Activated T-cell treated with anti-CD3 and anti-CD28 coated beads, Interleukin-2, amount 50 U/mL, for 72 hours (primary cell): ENCODE measurements around the gene SV2C. TPM values are rescaled to one million over a fixed set of nuclear protein-coding genes. Genes with fewer than 3 reads are reported as not detected.
"Not testable (repeated sequence)": the region's sequence is repeated elsewhere in the genome, so short reads cannot be mapped to it uniquely, and the experiment has no call there.

Experiments used
- ATAC-seq, 2 donors: fragments of 150-1000 bp; cut with Tn5 transposase; replicated peaks in 1 of 2; 2 replicates each; pipeline ENCODE4 v1.10.0; 2021; ENCODE audit warnings: moderate library complexity in 2 of 2, mild to moderate bottlenecking in 1 of 2
- DNase-seq, 2 donors: peaks; one replicate each; pipeline ENCODE4 v3.0.0; 2021 to 2022; ENCODE audit warnings: mixed read lengths in 1 of 2
- H3K27ac Mint-ChIP-seq: one replicate; pipeline ENCODE4 v1.8.0; 2022; ENCODE audit warnings: mild to moderate bottlenecking, moderate library complexity, mixed read lengths
- H3K27me3 Mint-ChIP-seq: one replicate; pipeline ENCODE4 v1.8.0; 2022; ENCODE audit warnings: low read depth, mixed read lengths
- H3K36me3 Mint-ChIP-seq, 2 donors: one replicate each; pipeline ENCODE4 v1.8.0; 2022; ENCODE audit warnings: mixed read lengths in 2 of 2, mild to moderate bottlenecking in 1 of 2; ENCODE audit not compliant: insufficient read depth in 2 of 2
- H3K4me1 Mint-ChIP-seq: one replicate; pipeline ENCODE4 v1.8.0; 2022; ENCODE audit warnings: low read depth, mixed read lengths
- H3K4me3 Mint-ChIP-seq, 2 donors: one replicate each; pipeline ENCODE4 v1.8.0; 2022; ENCODE audit warnings: mild to moderate bottlenecking in 2 of 2, mixed read lengths in 2 of 2, moderate library complexity in 2 of 2
- H3K9me3 Mint-ChIP-seq, 2 donors: one replicate each; pipeline ENCODE4 v1.8.0; 2022; ENCODE audit warnings: mixed read lengths in 2 of 2
- total RNA-seq, 2 donors: library from RNA; stranded (reverse); gene quantifications; one replicate each; pipeline ENCODE4 v1.2.3, GENCODE V29; 2022

SV2C gene
- total RNA-seq, 2 donors from 2014 or later, result 0.19 to 0.23 TPM

- H3K27ac Mint-ChIP-seq, result no peak overlapping the region
- peaks cover 9% of the 10 kb centered on the region for H3K4me1 Mint-ChIP-seq
- peaks cover 0 to 10% of the 10 kb centered on the region in 2 donors for H3K9me3 Mint-ChIP-seq
- ATAC-seq (no peak), DNase-seq (no peak)
- peaks cover 4 to 10% of the 10 kb centered on the region in 2 donors for H3K36me3 Mint-ChIP-seq
- no peaks in the 10 kb centered on the region for H3K27me3 Mint-ChIP-seq
- no peak overlapping the region for H3K4me3 Mint-ChIP-seq
Observed at GRCh38 chr5:76319673-76320072, 236.5 kb downstream of the SV2C start.

- DNase-seq, H3K4me3 Mint-ChIP-seq, H3K27me3 Mint-ChIP-seq, ATAC-seq, H3K27ac Mint-ChIP-seq, H3K36me3 Mint-ChIP-seq: not testable (repeated sequence)
- Mint-ChIP-seq H3K9me3 (peaks cover 0 to 10% of the 10 kb centered on the region in 2 donors), H3K4me1 (peaks cover 44% of the 10 kb centered on the region)
Observed at GRCh38 chr5:76323494-76323893, 240.3 kb downstream of the SV2C start.

- Mint-ChIP-seq H3K9me3 (peaks cover 0 to 10% of the 10 kb centered on the region in 2 donors), H3K4me3 (peak overlapping the region; percentile 63 to 87)
Observed at GRCh38 chr5:76325326-76325725, 242.1 kb downstream of the SV2C start.

GRCh38 chr5:76325876-76326491, 242.8 kb downstream of the SV2C start:
- no peaks in the 10 kb centered on the region for H3K27me3 Mint-ChIP-seq
- peak overlapping the region; percentile 95 for H3K27ac Mint-ChIP-seq
- H3K9me3 Mint-ChIP-seq, result peaks cover 0 to 10% of the 10 kb centered on the region in 2 donors
- ATAC-seq (peak; percentile 60 to 92), DNase-seq (peak in 1 of 2 donors; percentile 41)
- H3K4me1 Mint-ChIP-seq, result peaks cover 49% of the 10 kb centered on the region
- H3K4me3 Mint-ChIP-seq, result peak overlapping the region; percentile 63 to 87
- H3K36me3 Mint-ChIP-seq, result peaks cover 4 to 10% of the 10 kb centered on the region in 2 donors

More at GRCh38 chr5:76325326-76325725, 242.1 kb downstream of the SV2C start:
- Mint-ChIP-seq H3K4me1 (peaks cover 43% of the 10 kb centered on the region), H3K36me3 (peaks cover 4 to 10% of the 10 kb centered on the region in 2 donors), H3K27me3 (no peaks in the 10 kb centered on the region), H3K27ac (peak overlapping the region; percentile 95)
- DNase-seq, result peak in 1 of 2 donors; percentile 6
- ATAC-seq, result no peak

GRCh38 chr5:76326577-76327302, 243.6 kb downstream of the SV2C start:
- H3K4me1 Mint-ChIP-seq, result peaks cover 56% of the 10 kb centered on the region
- H3K36me3 Mint-ChIP-seq, result peaks cover 4 to 10% of the 10 kb centered on the region in 2 donors
- ATAC-seq (no peak), DNase-seq (peak in 1 of 2 donors; percentile 7)
- H3K4me3 Mint-ChIP-seq, result peak overlapping the region in 1 of 2 donors; percentile 62
- peak overlapping the region; percentile 94 for H3K27ac Mint-ChIP-seq
- H3K27me3 Mint-ChIP-seq, result no peaks in the 10 kb centered on the region
- H3K9me3 Mint-ChIP-seq, result peaks cover 0 to 10% of the 10 kb centered on the region in 2 donors

- Mint-ChIP-seq H3K27me3 (no peaks in the 10 kb centered on the region), H3K36me3 (no peaks in the 10 kb centered on the region), H3K9me3 (no peaks in the 10 kb centered on the region), H3K4me1 (peaks cover 71% of the 10 kb centered on the region), H3K4me3 (no peak overlapping the region), H3K27ac (no peak overlapping the region)
- DNase-seq, result no peak
- ATAC-seq, result no peak
Observed at GRCh38 chr5:76329346-76329745, 246.2 kb downstream of the SV2C start.

GRCh38 chr5:76331126-76331525, 247.9 kb downstream of the SV2C start:
- Mint-ChIP-seq H3K4me3 (peak overlapping the region; percentile 15 to 29), H3K9me3 (no peaks in the 10 kb centered on the region), H3K27ac (no peak overlapping the region), H3K36me3 (no peaks in the 10 kb centered on the region), H3K4me1 (peaks cover 57% of the 10 kb centered on the region), H3K27me3 (no peaks in the 10 kb centered on the region)
- ATAC-seq, result peak; percentile 52 to 64
- DNase-seq, result peak in 1 of 2 donors; percentile 26

- Mint-ChIP-seq H3K4me1 (peaks cover 47% of the 10 kb centered on the region), H3K4me3 (no peak overlapping the region), H3K27ac (no peak overlapping the region), H3K9me3 (no peaks in the 10 kb centered on the region), H3K27me3 (no peaks in the 10 kb centered on the region), H3K36me3 (no peaks in the 10 kb centered on the region)
- no peak for ATAC-seq
- no peak for DNase-seq
Observed at GRCh38 chr5:76332102-76332501, 248.9 kb downstream of the SV2C start.

GRCh38 chr5:76332611-76333205, 249.5 kb downstream of the SV2C start:
- H3K36me3 Mint-ChIP-seq, result no peaks in the 10 kb centered on the region
- H3K4me3 Mint-ChIP-seq, result no peak overlapping the region
- H3K4me1 Mint-ChIP-seq, result peaks cover 47% of the 10 kb centered on the region
- no peaks in the 10 kb centered on the region for H3K27me3 Mint-ChIP-seq
- H3K9me3 Mint-ChIP-seq, result no peaks in the 10 kb centered on the region
- no peak overlapping the region for H3K27ac Mint-ChIP-seq
- DNase-seq (no peak), ATAC-seq (peak; percentile 77 to 85)

GRCh38 chr5:76333571-76333970, 250.4 kb downstream of the SV2C start:
- no peaks in the 10 kb centered on the region for H3K27me3 Mint-ChIP-seq
- no peak for ATAC-seq

GRCh38 chr5:76334574-76334973, 251.4 kb downstream of the SV2C start:
- no peak overlapping the region for H3K4me3 Mint-ChIP-seq
- H3K27ac Mint-ChIP-seq, result no peak overlapping the region
- H3K9me3 Mint-ChIP-seq, result no peaks in the 10 kb centered on the region
- H3K4me1 Mint-ChIP-seq, result peaks cover 46% of the 10 kb centered on the region
- no peak for DNase-seq
- no peaks in the 10 kb centered on the region for H3K36me3 Mint-ChIP-seq
- H3K27me3 Mint-ChIP-seq, result no peaks in the 10 kb centered on the region
- ATAC-seq, result no peak

More at GRCh38 chr5:76333571-76333970, 250.4 kb downstream of the SV2C start:
- H3K27ac Mint-ChIP-seq, result no peak overlapping the region
- H3K36me3 Mint-ChIP-seq, result no peaks in the 10 kb centered on the region
- peaks cover 47% of the 10 kb centered on the region for H3K4me1 Mint-ChIP-seq
- H3K4me3 Mint-ChIP-seq, result no peak overlapping the region
- H3K9me3 Mint-ChIP-seq, result no peaks in the 10 kb centered on the region
- no peak for DNase-seq

GRCh38 chr5:76335451-76335850, 252.3 kb downstream of the SV2C start:
- ATAC-seq, DNase-seq, H3K36me3 Mint-ChIP-seq, H3K9me3 Mint-ChIP-seq, H3K4me3 Mint-ChIP-seq, H3K27ac Mint-ChIP-seq, H3K27me3 Mint-ChIP-seq: not testable (repeated sequence)
- peaks cover 40% of the 10 kb centered on the region for H3K4me1 Mint-ChIP-seq

GRCh38 chr5:76336253-76336809, 253.1 kb downstream of the SV2C start:
- peaks cover 32% of the 10 kb centered on the region for H3K4me1 Mint-ChIP-seq
- H3K4me3 Mint-ChIP-seq, DNase-seq, H3K9me3 Mint-ChIP-seq, ATAC-seq, H3K27me3 Mint-ChIP-seq, H3K36me3 Mint-ChIP-seq, H3K27ac Mint-ChIP-seq: not testable (repeated sequence)
